AG09309 (cell line): ENCODE measurements around the gene CRYBG1.

Experiments
- DNase-seq: peaks from one replicate; pipeline ENCODE4 v3.0.0-alpha.2; 2010; ENCODE audit warnings: low read depth
- H3K4me3 ChIP-seq: 2 replicates; pipeline ENCODE4 v1.5.1; 2011; ENCODE audit warnings: mild to moderate bottlenecking, low read depth, low read length, moderate library complexity; ENCODE audit not compliant: control insufficient read depth
- TF ChIP-seq, protein P1 (sequence below): IDR thresholded peaks from 2 replicates; pipeline ENCODE4 v1.5.1; 2011; ENCODE audit warnings: mild to moderate bottlenecking, low read depth, low read length, inconsistent platforms; ENCODE audit not compliant: insufficient read depth, control insufficient read depth; ENCODE audit errors: missing control alignments

CRYBG1 gene

DNA sequence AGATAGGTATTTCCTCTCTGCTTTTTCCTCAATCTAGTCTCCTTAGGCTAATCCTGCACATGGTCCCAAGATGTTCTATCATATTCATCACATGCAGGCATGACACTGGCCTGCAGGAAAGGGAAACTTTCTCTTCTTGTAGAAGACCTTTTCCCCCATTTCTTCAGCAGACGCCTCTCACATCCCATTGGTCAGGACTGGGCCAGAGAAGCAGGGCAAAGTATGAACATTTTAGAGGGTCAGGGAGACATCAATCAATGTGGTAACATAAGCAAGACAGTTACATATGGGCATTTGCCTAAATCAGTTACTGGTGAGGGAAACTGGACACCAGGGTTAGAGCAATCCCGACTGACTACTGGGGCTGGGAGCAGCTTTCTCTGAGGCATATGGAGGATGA is 90.1 kb downstream of the CRYBG1 start:
- no peak for DNase-seq
- TF ChIP-seq, protein P1, sequence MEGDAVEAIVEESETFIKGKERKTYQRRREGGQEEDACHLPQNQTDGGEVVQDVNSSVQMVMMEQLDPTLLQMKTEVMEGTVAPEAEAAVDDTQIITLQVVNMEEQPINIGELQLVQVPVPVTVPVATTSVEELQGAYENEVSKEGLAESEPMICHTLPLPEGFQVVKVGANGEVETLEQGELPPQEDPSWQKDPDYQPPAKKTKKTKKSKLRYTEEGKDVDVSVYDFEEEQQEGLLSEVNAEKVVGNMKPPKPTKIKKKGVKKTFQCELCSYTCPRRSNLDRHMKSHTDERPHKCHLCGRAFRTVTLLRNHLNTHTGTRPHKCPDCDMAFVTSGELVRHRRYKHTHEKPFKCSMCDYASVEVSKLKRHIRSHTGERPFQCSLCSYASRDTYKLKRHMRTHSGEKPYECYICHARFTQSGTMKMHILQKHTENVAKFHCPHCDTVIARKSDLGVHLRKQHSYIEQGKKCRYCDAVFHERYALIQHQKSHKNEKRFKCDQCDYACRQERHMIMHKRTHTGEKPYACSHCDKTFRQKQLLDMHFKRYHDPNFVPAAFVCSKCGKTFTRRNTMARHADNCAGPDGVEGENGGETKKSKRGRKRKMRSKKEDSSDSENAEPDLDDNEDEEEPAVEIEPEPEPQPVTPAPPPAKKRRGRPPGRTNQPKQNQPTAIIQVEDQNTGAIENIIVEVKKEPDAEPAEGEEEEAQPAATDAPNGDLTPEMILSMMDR: no peak

GRCh38 chr6:106451439-106451838 is 90.9 kb downstream of the CRYBG1 start:
- TF ChIP-seq, protein P1: no peak
- DNase-seq: no peak
- H3K4me3 ChIP-seq: no peak overlapping the region

More for the DNA sequence above, 90.1 kb downstream of the CRYBG1 start:
- H3K4me3 ChIP-seq: no peak overlapping the region

DNA sequence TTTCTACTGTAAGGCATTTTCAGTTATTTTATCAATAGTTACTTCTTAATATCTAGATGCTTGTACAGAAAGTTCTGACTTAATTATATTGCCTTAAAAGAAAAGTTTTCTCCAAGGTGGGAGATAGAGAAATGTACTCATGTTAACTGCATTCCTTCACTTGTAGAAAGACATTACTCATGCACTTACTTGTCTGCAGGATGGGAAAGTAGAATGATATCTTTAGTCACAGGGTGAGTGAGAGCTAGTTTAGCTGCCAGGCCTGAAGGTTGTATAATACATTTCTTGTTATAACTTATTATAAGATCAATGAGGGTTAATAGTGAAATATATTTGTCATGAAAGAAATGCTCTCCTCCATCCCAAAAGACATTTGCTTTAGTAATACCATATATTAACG is 92.1 kb downstream of the CRYBG1 start:
- TF ChIP-seq, protein P1: no peak
- H3K4me3 ChIP-seq: no peak overlapping the region
- DNase-seq: no peak

GRCh38 chr6:106453756-106454367 is 93.3 kb downstream of the CRYBG1 start:
- TF ChIP-seq, protein P1: no peak
- no peak overlapping the region for H3K4me3 ChIP-seq
- DNase-seq: no peak

GRCh38 chr6:106456756-106457155 is 96.2 kb downstream of the CRYBG1 start:
- TF ChIP-seq, protein P1: no peak
- no peak for DNase-seq
- no peak overlapping the region for H3K4me3 ChIP-seq

DNA sequence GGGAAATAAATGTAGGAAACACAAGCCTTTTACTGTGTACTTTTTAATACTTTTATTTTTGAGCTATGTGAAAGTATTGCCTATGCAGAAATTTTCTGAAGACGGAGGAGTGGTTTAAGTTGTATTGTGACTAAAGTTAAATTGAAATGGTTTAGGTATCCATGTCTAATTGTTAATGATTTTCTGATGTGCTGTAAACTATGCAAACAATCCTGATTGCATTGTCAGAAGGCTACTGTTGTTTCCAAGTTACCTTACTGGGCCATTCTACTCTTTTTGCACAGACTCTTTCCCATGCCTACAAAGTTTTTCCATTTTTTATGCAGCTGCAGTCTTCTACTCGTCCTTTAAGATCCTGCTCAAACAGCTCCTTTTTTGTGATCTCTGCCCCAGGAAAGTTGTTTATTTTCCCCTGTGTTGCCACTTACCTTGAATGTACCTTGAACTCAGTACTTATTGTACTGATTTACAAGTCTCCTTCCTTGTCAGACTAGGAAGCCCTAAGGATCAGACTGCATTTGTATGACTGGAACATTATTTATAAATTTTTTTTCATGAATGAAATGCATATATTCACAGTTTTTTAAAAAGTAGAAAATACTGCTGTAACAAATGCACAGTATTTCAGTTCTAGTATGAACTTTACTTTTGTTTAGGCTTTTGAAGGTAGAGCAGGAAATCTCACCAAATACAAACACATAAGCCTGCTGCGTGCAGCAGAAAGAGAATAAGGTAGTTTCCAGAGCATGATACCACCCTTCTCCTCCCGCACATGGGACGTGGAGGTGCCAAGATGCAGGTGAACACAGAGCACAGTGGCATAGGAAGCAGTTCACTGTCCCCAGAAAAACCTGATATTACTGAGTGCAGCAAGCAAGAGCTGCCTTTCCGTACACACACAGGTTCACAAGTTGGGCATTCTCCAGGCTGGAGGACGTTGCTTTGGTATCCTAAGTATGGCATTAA is 97.8 kb downstream of the CRYBG1 start:
- no peak overlapping the region for H3K4me3 ChIP-seq
- DNase-seq: no peak

More for the DNA sequence above, 97.8 kb downstream of the CRYBG1 start:
- TF ChIP-seq, protein P1: no peak
